ENCODE measurements around the gene SERPINA1. TPM values are rescaled to one million over a fixed set of nuclear protein-coding genes. Genes with fewer than 3 reads are reported as not detected.

SERPINA1 gene
- polyA plus RNA-seq, 1 experiment, result 1.7 TPM

- no peak for DNase-seq (ENCODE audit: low read depth, low spot score)
- POLR2A ChIA-PET, result no interaction called here
- Histone ChIP-seq H3K27ac (ENCODE audit: low read depth, low read length) (no peak overlapping the region), H3K4me3 (ENCODE audit: low read depth, low read length) (no peak overlapping the region), H3K27me3 (ENCODE audit: control insufficient read depth, insufficient read depth, low read length) (no peaks in the 10 kb centered on the region), H3K9me3 (ENCODE audit: control insufficient read depth, insufficient read depth, low read length) (no peaks in the 10 kb centered on the region)
- TF ChIP-seq, protein P1, sequence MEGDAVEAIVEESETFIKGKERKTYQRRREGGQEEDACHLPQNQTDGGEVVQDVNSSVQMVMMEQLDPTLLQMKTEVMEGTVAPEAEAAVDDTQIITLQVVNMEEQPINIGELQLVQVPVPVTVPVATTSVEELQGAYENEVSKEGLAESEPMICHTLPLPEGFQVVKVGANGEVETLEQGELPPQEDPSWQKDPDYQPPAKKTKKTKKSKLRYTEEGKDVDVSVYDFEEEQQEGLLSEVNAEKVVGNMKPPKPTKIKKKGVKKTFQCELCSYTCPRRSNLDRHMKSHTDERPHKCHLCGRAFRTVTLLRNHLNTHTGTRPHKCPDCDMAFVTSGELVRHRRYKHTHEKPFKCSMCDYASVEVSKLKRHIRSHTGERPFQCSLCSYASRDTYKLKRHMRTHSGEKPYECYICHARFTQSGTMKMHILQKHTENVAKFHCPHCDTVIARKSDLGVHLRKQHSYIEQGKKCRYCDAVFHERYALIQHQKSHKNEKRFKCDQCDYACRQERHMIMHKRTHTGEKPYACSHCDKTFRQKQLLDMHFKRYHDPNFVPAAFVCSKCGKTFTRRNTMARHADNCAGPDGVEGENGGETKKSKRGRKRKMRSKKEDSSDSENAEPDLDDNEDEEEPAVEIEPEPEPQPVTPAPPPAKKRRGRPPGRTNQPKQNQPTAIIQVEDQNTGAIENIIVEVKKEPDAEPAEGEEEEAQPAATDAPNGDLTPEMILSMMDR (IDR thresholded peaks at IDR 0.05; ENCODE audit: low read depth, low read length), result no peak
- CTCF ChIA-PET, result interaction anchor here (0.6 kb wide), 1 partner anchor 236 kb away, joined by 3 read pairs; no protein-coding TSS in a partner anchor
Measured at GRCh38 chr14:94368956-94369355, 19.4 kb downstream of the SERPINA1 start.

GRCh38 chr14:94368243-94368590 lies 20.2 kb downstream of the SERPINA1 start:
- no peak overlapping the region for H3K27ac ChIP-seq (ENCODE audit: low read depth, low read length)
- H3K27me3 ChIP-seq (ENCODE audit: control insufficient read depth, insufficient read depth, low read length), result no peaks in the 10 kb centered on the region
- ChIA-PET CTCF (no interaction called here), POLR2A (no interaction called here)
- H3K4me3 ChIP-seq (ENCODE audit: low read depth, low read length), result no peak overlapping the region
- no peak for DNase-seq (ENCODE audit: low read depth, low spot score)
- TF ChIP-seq, protein P1 (IDR thresholded peaks at IDR 0.05; ENCODE audit: low read depth, low read length), result no peak
- H3K9me3 ChIP-seq (ENCODE audit: control insufficient read depth, insufficient read depth, low read length), result no peaks in the 10 kb centered on the region

GRCh38 chr14:94367347-94368242 lies 20.8 kb downstream of the SERPINA1 start:
- TF ChIP-seq, protein P1 (IDR thresholded peaks at IDR 0.05; ENCODE audit: low read depth, low read length), result no peak
- DNase-seq (ENCODE audit: low read depth, low spot score), result no peak
- Histone ChIP-seq H3K4me3 (ENCODE audit: low read depth, low read length) (no peak overlapping the region), H3K27ac (ENCODE audit: low read depth, low read length) (no peak overlapping the region), H3K27me3 (ENCODE audit: control insufficient read depth, insufficient read depth, low read length) (no peaks in the 10 kb centered on the region), H3K9me3 (ENCODE audit: control insufficient read depth, insufficient read depth, low read length) (no peaks in the 10 kb centered on the region)
- ChIA-PET CTCF (no interaction called here), POLR2A (no interaction called here)

DNA sequence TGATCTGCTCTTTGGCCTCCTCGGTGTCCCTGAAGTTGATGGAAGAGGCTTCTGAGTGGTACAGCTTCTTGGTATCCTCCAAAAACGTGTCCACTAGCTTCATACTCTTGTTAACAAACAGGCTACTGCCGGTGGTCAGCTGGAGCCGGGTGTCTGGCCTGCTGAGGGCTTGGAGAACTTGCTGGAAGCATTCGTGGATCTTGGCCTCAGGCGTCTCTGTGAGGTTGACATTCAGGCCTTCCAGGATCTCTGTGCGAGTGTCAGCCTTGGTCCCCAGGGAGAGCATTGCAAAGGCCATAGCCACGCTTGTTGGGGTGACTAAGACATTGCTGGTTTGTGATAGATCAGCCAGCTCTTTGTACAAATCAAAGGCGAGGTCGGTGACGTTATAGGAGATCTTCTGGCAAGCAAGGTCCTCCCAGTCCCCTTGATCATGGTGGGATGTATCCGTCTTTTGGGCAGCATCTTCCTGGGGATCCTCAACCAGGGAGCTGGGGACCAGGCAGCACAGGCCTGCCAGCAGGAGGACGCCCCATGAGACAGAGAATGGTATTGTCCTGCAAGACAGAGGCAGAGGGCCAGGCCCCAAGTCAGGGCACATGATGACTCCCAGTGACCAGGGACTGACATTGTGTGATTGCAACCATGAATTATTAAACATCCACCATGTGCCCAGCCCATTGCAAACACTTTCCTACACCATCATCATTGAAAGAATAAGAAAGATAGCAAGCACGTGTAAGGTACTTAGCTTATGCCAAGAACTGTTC lies 22.1 kb downstream of the SERPINA1 start, which contains the start of gene SERPINA2:
SERPINA2 (minus strand) TSS at position 553 of the 770 bp plus-strand sequence.
- H3K9me3 ChIP-seq (ENCODE audit: control insufficient read depth, insufficient read depth, low read length), result no peaks in the 10 kb centered on the region
- no peak within 1 kb of the TSS for H3K4me3 ChIP-seq (ENCODE audit: low read depth, low read length)
- CTCF ChIA-PET, result no interaction called here
- DNase-seq (ENCODE audit: low read depth, low spot score), result no peak
- POLR2A ChIA-PET, result no interaction called here
- TF ChIP-seq, protein P1 (IDR thresholded peaks at IDR 0.05; ENCODE audit: low read depth, low read length), result no peak
- H3K27ac ChIP-seq (ENCODE audit: low read depth, low read length), result no peak within 1 kb of the TSS
- H3K27me3 ChIP-seq (ENCODE audit: control insufficient read depth, insufficient read depth, low read length), result no peaks in the 10 kb centered on the region

GRCh38 chr14:94365624-94366023 lies 22.8 kb downstream of the SERPINA1 start:
- no peaks in the 10 kb centered on the region for H3K9me3 ChIP-seq (ENCODE audit: control insufficient read depth, insufficient read depth, low read length)
- no peak overlapping the region for H3K27ac ChIP-seq (ENCODE audit: low read depth, low read length)
- ChIA-PET POLR2A (no interaction called here), CTCF (no interaction called here)
- H3K27me3 ChIP-seq (ENCODE audit: control insufficient read depth, insufficient read depth, low read length), result peaks cover 1% of the 10 kb centered on the region
- no peak for DNase-seq (ENCODE audit: low read depth, low spot score)
- H3K4me3 ChIP-seq (ENCODE audit: low read depth, low read length), result no peak overlapping the region
- TF ChIP-seq, protein P1 (IDR thresholded peaks at IDR 0.05; ENCODE audit: low read depth, low read length), result no peak
